Left lung (tissue), 10 donors: ENCODE measurements around the gene DOK7. TPM values are rescaled to one million over a fixed set of nuclear protein-coding genes. Genes with fewer than 3 reads are reported as not detected.

Experiments
- ATAC-seq: fragments of 200-7000 bp; cut with Tn5 transposase; one replicate; pipeline ENCODE4 v1.9.1; 2020; ENCODE audit warnings: moderate library complexity
- DNase-seq, 4 donors: peaks; one replicate each; pipeline ENCODE4 v3.0.0-alpha.2; 2013 to 2020
- H3K27ac ChIP-seq, 2 donors: fragments of 200-600 bp; sonication (generic) in 1 of 2; one replicate each; pipeline versions ENCODE4 v1.5.0 to v1.8.0; 2020 to 2021
- H3K27me3 ChIP-seq, 2 donors: fragments of 200-600 bp; sonication (generic) in 1 of 2; one replicate each; pipeline versions ENCODE4 v1.5.0 to v1.8.0; 2020 to 2021
- H3K36me3 ChIP-seq, 2 donors: fragments of 200-600 bp; sonication (generic) in 1 of 2; one replicate each; pipeline versions ENCODE4 v1.5.0 to v1.8.0; 2020 to 2021
- H3K4me1 ChIP-seq, 2 donors: fragments of 200-600 bp; one replicate each; pipeline ENCODE4 v1.8.0; 2021
- H3K4me3 ChIP-seq, 2 donors: fragments of 200-600 bp; sonication (generic) in 1 of 2; one replicate each; pipeline versions ENCODE4 v1.5.0 to v1.8.0; 2020 to 2021; ENCODE audit warnings: mild to moderate bottlenecking in 1 of 2
- H3K9me3 ChIP-seq, 2 donors: fragments of 200-600 bp; sonication (generic) in 1 of 2; one replicate each; pipeline versions ENCODE4 v1.5.0 to v1.8.0; 2020 to 2021
- CTCF ChIP-seq, 2 donors: fragments of 200-600 bp; sonication (generic) in 1 of 2; IDR thresholded peaks; one replicate each; pipeline versions ENCODE4 v1.5.0 to v1.8.0; 2021; ENCODE audit warnings: antibody characterized with exemption in 2 of 2
- intact Hi-C, 2 donors: fragments of 100-400 bp; cut with DNase I; formaldehyde crosslinking; loops; one replicate each; pipeline versions ENCODE4 v1.11.2 to v1.14.2; 2022
- polyA plus RNA-seq, 6 donors: library from polyadenylated mRNA; unstranded; fragments of 120-200 nt; gene quantifications; one replicate each; pipeline ENCODE4 v1.2.1, GENCODE V29; 2013; ENCODE audit not compliant: insufficient read length in 6 of 6
- total RNA-seq, 2 donors: library from RNA; stranded (reverse); fragmentation: NEBNext Ultra II Directional; extraction: Animal tissue kit (Norgen Biotek cat#: 25700); gene quantifications; one replicate each; pipeline ENCODE4 v1.2.1, GENCODE V29; 2021
- donor health status: DM: no; HTN: yes; CAD: no.
- donor health status: DM: no; HTN: no; CAD: no.

Gene DOK7
- total and polyA plus RNA-seq, 8 donors: 0.28 to 6.3 (median 1.2) TPM

GRCh38 chr4:3518941-3519340 is 55.8 kb downstream of the DOK7 start:
- peaks cover under 1 to 100% of the 10 kb centered on the region in 2 donors for H3K36me3 ChIP-seq
- H3K4me1 ChIP-seq: no peaks in the 10 kb centered on the region
- no peaks in the 10 kb centered on the region for H3K27me3 ChIP-seq
- no peak for TF ChIP-seq CTCF (IDR thresholded peaks at IDR 0.05)
- intact Hi-C loops: no loop called here
- no peaks in the 10 kb centered on the region for H3K9me3 ChIP-seq
- ATAC-seq: no peak
- DNase-seq: peak in 1 of 4 donors; percentile 59
- H3K27ac ChIP-seq: no peak overlapping the region
- H3K4me3 ChIP-seq: no peak overlapping the region

- DNase-seq (peak in 2 of 4 donors; percentile 19 to 37), ATAC-seq (no peak)
- H3K27ac ChIP-seq: no peak overlapping the region
- H3K4me1 ChIP-seq: no peaks in the 10 kb centered on the region
- intact Hi-C loops: no loop called here
- H3K27me3 ChIP-seq: no peaks in the 10 kb centered on the region
- TF ChIP-seq CTCF (IDR thresholded peaks at IDR 0.05): no peak
- no peak overlapping the region for H3K4me3 ChIP-seq
- H3K9me3 ChIP-seq: no peaks in the 10 kb centered on the region
- peaks cover 0 to 100% of the 10 kb centered on the region in 2 donors for H3K36me3 ChIP-seq
These were observed 56.6 kb downstream of the DOK7 start for GRCh38 chr4:3519468-3520264.

GRCh38 chr4:3520276-3520675 is 57.2 kb downstream of the DOK7 start:
- H3K36me3 ChIP-seq: peaks cover 0 to 100% of the 10 kb centered on the region in 2 donors
- intact Hi-C loops: no loop called here

GRCh38 chr4:3520796-3521600 is 57.9 kb downstream of the DOK7 start:
- H3K27ac ChIP-seq: no peak overlapping the region
- peaks cover 0 to 100% of the 10 kb centered on the region in 2 donors for H3K36me3 ChIP-seq
- peak in 2 of 4 donors; percentile 28 to 72 for DNase-seq
- no peak for ATAC-seq
- H3K27me3 ChIP-seq: no peaks in the 10 kb centered on the region
- H3K9me3 ChIP-seq: no peaks in the 10 kb centered on the region
- H3K4me3 ChIP-seq: no peak overlapping the region
- intact Hi-C loops: no loop called here
- no peaks in the 10 kb centered on the region for H3K4me1 ChIP-seq
- TF ChIP-seq CTCF (IDR thresholded peaks at IDR 0.05): no peak

More at GRCh38 chr4:3520276-3520675, 57.2 kb downstream of the DOK7 start:
- Histone ChIP-seq H3K27ac (no peak overlapping the region), H3K27me3 (no peaks in the 10 kb centered on the region), H3K4me3 (no peak overlapping the region), H3K4me1 (no peaks in the 10 kb centered on the region), H3K9me3 (no peaks in the 10 kb centered on the region)
- DNase-seq (peak in 2 of 4 donors; percentile 24 to 37), ATAC-seq (no peak)
- TF ChIP-seq CTCF (IDR thresholded peaks at IDR 0.05): no peak
